ENCODE results near the gene KIF26B. TPM values are rescaled to one million over a fixed set of nuclear protein-coding genes. Genes with fewer than 3 reads are reported as not detected.

KIF26B gene
- total RNA-seq, 5 donors from 2014 or later (not counting 1 experiment from before 2014, with no cell fraction given) = 0.03 to 0.06 (median 0.05) TPM; not detected in 2

DNA sequence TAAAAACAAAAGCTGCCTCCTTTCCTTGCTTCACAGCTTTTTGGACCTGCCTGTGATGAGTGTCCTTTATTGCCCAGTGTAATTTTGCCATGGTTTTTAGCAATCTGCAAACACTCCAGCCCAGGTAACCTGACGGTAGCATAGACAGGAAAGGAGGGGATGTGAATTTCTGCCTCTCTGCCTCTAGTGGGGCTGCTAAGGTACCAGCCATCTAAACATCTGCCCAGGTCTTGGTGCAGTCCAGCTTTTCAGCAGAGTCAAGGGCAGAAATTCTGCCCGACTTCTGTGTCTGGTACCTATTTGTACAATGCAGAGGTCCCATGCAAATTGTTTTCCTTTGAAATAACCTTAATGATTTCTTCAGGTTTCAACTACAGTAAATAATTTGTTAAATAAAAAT, 371.4 kb downstream of the KIF26B start:
- Histone ChIP-seq H3K4me3 (ENCODE audit: control insufficient read depth in 1 of 2, extremely low read depth in 1 of 2, low read length in 1 of 2) (no peak overlapping the region), H3K9me3 (no peaks in the 10 kb centered on the region), H3K4me1 (ENCODE audit: control insufficient read depth in 1 of 2, extremely low read depth in 1 of 2, insufficient read depth in 2 of 2, low read length in 2 of 2) (no peaks in the 10 kb centered on the region), H3K27ac (ENCODE audit: low read length) (no peak overlapping the region), H3K27me3 (replicated peaks in 1 of 2; ENCODE audit: control insufficient read depth in 2 of 2, extremely low read depth in 1 of 2, insufficient read depth in 2 of 2, low read length in 1 of 2) (peaks cover 0 to 7% of the 10 kb centered on the region in 2 experiments), H3K36me3 (ENCODE audit: control insufficient read depth in 2 of 2, extremely low read depth in 1 of 2, insufficient read depth in 1 of 2, low read length in 1 of 2) (no peaks in the 10 kb centered on the region)
- Mint-ChIP-seq H3K27me3 (peaks cover 0 to 7% of the 10 kb centered on the region in 2 donors), H3K9me3 (peaks cover 0 to 6% (median 6%) of the 10 kb centered on the region in 3 donors), H3K4me3 (no peak overlapping the region), H3K4me1 (no peaks in the 10 kb centered on the region), H3K36me3 (no peaks in the 10 kb centered on the region), H3K27ac (no peak overlapping the region)
- ATAC-seq (replicated peaks in 1 of 4) = no peak
- 83% methylated on average over 1 of the region's 2 CpGs for WGBS (ENCODE audit: insufficient coverage)
- ChIA-PET POLR2A (no interaction called here), CTCF (interaction anchor here in 1 of 2 donors (0.6 kb wide), 1 partner anchor 128 kb away, joined by 3 read pairs; no protein-coding TSS in a partner anchor)
- no peak for DNase-seq

DNA sequence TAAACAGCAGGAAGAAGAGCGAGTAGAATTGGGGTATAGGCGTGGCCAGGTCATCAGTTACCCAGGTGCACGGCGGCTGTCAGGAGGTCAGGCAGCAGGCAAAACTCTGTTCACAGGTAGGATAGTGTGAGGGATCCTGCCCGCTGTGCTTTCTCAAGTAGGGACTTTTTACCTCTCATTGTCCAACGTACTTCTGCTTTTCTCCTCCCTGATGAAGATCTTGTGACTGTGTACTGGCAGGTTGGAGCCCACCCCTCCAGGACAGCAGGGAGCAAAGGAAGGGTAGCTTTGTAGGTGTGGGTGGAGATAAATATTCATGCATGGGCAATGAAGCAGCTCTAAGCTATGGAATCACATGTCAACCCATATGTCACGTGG, 373.5 kb downstream of the KIF26B start:
- no peak for DNase-seq
- CTCF ChIA-PET = no interaction called here
- H3K9me3 ChIP-seq = no peaks in the 10 kb centered on the region
- H3K27ac Mint-ChIP-seq = no peak overlapping the region
- WGBS (ENCODE audit: insufficient coverage) = 72% methylated on average over 3 of the region's 7 CpGs
- H3K27ac ChIP-seq (ENCODE audit: low read length) = no peak overlapping the region
- no peak overlapping the region for H3K4me3 Mint-ChIP-seq
- peaks cover 0 to 5% (median 2%) of the 10 kb centered on the region in 3 donors for H3K9me3 Mint-ChIP-seq
- no peaks in the 10 kb centered on the region for H3K36me3 Mint-ChIP-seq
- POLR2A ChIA-PET = no interaction called here
- no peak overlapping the region for H3K4me3 ChIP-seq (ENCODE audit: control insufficient read depth in 1 of 2, extremely low read depth in 1 of 2, low read length in 1 of 2)
- no peak for ATAC-seq (replicated peaks in 1 of 4)
- no peaks in the 10 kb centered on the region for H3K36me3 ChIP-seq (ENCODE audit: control insufficient read depth in 2 of 2, extremely low read depth in 1 of 2, insufficient read depth in 1 of 2, low read length in 1 of 2)
- H3K4me1 Mint-ChIP-seq = no peaks in the 10 kb centered on the region
- H3K4me1 ChIP-seq (ENCODE audit: control insufficient read depth in 1 of 2, extremely low read depth in 1 of 2, insufficient read depth in 2 of 2, low read length in 2 of 2) = no peaks in the 10 kb centered on the region
- H3K27me3 ChIP-seq (replicated peaks in 1 of 2; ENCODE audit: control insufficient read depth in 2 of 2, extremely low read depth in 1 of 2, insufficient read depth in 2 of 2, low read length in 1 of 2) = peaks cover 0 to 7% of the 10 kb centered on the region in 2 experiments
- H3K27me3 Mint-ChIP-seq = peaks cover 0 to 7% of the 10 kb centered on the region in 2 donors

DNA sequence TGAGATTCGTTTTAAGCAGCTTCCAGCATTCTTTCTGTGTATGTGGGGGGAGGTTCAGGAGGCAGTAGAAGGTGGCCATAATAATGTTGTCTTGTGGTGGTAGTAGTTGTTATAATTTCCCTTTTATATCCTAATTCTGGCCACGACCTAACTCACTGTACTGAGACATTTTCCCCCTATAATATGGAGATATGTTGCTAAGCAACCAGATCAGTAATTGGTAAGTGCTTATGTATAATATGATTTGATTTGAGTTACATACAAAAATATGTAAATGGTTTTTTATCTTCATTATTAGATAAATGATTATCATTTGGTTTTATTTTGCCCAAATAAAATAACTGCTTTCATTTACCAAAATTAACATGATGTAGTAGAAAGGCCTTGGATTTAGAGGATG, 376.2 kb downstream of the KIF26B start:
- H3K4me1 ChIP-seq (ENCODE audit: control insufficient read depth in 1 of 2, extremely low read depth in 1 of 2, insufficient read depth in 2 of 2, low read length in 2 of 2) = no peaks in the 10 kb centered on the region
- no peaks in the 10 kb centered on the region for H3K9me3 ChIP-seq
- H3K36me3 ChIP-seq (ENCODE audit: control insufficient read depth in 2 of 2, extremely low read depth in 1 of 2, insufficient read depth in 1 of 2, low read length in 1 of 2) = no peaks in the 10 kb centered on the region
- H3K4me3 ChIP-seq (ENCODE audit: control insufficient read depth in 1 of 2, extremely low read depth in 1 of 2, low read length in 1 of 2) = no peak overlapping the region
- peaks cover 0 to 9% of the 10 kb centered on the region in 2 donors for H3K27me3 Mint-ChIP-seq
- WGBS (ENCODE audit: insufficient coverage) = no CpG with 5 or more reads among the region's 2 CpGs
- no peaks in the 10 kb centered on the region for H3K4me1 Mint-ChIP-seq
- ChIA-PET CTCF (no interaction called here), POLR2A (no interaction called here)
- ATAC-seq (replicated peaks in 1 of 4) (no peak), DNase-seq (no peak)
- H3K27me3 ChIP-seq (replicated peaks in 1 of 2; ENCODE audit: control insufficient read depth in 2 of 2, extremely low read depth in 1 of 2, insufficient read depth in 2 of 2, low read length in 1 of 2) = peaks cover 0 to 7% of the 10 kb centered on the region in 2 experiments
- no peak overlapping the region for H3K4me3 Mint-ChIP-seq
- H3K9me3 Mint-ChIP-seq = no peaks in the 10 kb centered on the region
- H3K36me3 Mint-ChIP-seq = no peaks in the 10 kb centered on the region
- H3K27ac ChIP-seq (ENCODE audit: low read length) = no peak overlapping the region
- no peak overlapping the region for H3K27ac Mint-ChIP-seq

DNA sequence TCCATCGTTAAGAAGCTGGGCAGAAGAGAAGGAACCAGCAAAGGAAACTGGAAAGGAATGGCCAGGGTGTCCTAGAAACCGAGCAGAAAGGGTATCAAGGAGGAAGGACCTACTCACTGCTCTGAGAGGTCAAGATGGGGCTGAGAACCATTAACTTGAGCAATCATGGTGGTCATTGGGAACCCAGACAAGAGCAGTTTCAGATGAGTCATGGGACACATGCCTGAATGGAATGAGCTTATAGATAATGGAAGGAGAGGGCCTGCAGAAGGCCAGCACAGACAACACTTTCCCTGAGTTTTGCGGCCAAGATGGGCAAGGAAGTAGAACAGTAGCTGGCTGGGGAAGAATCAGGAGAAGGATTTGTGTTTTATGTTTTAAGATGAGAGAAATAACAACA, 383.2 kb downstream of the KIF26B start:
- H3K4me3 Mint-ChIP-seq = no peak overlapping the region
- no peak for DNase-seq
- Histone ChIP-seq H3K27ac (ENCODE audit: low read length) (no peak overlapping the region), H3K4me3 (ENCODE audit: control insufficient read depth in 1 of 2, extremely low read depth in 1 of 2, low read length in 1 of 2) (no peak overlapping the region), H3K9me3 (no peaks in the 10 kb centered on the region), H3K4me1 (ENCODE audit: control insufficient read depth in 1 of 2, extremely low read depth in 1 of 2, insufficient read depth in 2 of 2, low read length in 2 of 2) (no peaks in the 10 kb centered on the region), H3K27me3 (replicated peaks in 1 of 2; ENCODE audit: control insufficient read depth in 2 of 2, extremely low read depth in 1 of 2, insufficient read depth in 2 of 2, low read length in 1 of 2) (peaks cover 0 to 2% of the 10 kb centered on the region in 2 experiments), H3K36me3 (ENCODE audit: control insufficient read depth in 2 of 2, extremely low read depth in 1 of 2, insufficient read depth in 1 of 2, low read length in 1 of 2) (peaks cover 0 to 3% of the 10 kb centered on the region in 2 donors)
- peaks cover 0 to 7% (median 0%) of the 10 kb centered on the region in 3 donors for H3K9me3 Mint-ChIP-seq
- 64% methylated on average over 3 of the region's 3 CpGs for WGBS (ENCODE audit: insufficient coverage)
- H3K27ac Mint-ChIP-seq = no peak overlapping the region
- no peak for ATAC-seq (replicated peaks in 1 of 4)
- ChIA-PET POLR2A (no interaction called here), CTCF (no interaction called here)
- peaks cover 6 to 8% of the 10 kb centered on the region in 2 donors for H3K27me3 Mint-ChIP-seq
- no peaks in the 10 kb centered on the region for H3K36me3 Mint-ChIP-seq
- no peaks in the 10 kb centered on the region for H3K4me1 Mint-ChIP-seq

DNA sequence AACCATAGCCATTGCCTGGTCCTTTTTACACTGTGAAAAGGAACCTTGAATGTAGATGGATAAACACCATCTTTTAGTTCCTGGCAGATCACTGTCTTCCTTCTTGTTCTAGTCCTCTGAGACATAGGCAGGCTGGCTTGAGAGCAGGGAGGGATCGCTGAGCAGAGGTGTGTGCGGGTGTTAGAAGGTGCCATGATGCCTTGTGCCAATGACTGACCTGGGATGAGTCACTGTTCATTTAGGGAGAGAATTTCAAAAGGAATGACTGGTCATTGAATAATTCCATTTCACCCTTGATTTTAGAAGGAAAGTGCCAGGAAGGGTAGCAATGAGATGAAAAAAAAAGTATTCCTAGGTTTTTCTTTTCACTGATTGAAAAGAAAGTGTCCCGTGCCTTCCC, 383.9 kb downstream of the KIF26B start:
- no peak for ATAC-seq (replicated peaks in 1 of 4)

DNA sequence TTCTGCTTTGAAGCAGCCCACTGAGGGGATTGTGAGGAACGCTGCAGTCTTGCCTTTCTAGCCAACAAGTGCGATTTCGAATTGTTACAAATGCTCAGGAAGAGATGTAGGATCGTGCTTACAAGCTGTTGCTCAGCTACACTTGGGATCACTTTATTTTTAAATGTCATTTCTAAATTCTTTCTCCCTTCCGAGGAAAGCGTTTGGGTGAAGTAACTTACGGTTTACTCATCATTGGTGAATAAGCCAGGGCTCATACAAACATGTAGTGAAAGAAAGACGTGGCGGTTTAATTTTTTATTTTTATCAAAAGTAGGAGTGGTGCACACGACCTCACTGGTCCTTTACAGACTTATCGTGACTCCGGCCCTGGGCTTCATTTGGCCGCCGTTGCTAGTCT, 386.6 kb downstream of the KIF26B start:
- Mint-ChIP-seq H3K9me3 (peaks cover 0 to 7% (median 0%) of the 10 kb centered on the region in 3 donors), H3K27me3 (peaks cover 7 to 8% of the 10 kb centered on the region in 2 donors), H3K36me3 (no peaks in the 10 kb centered on the region), H3K4me3 (no peak overlapping the region), H3K4me1 (no peaks in the 10 kb centered on the region), H3K27ac (no peak overlapping the region)
- H3K27me3 ChIP-seq (replicated peaks in 1 of 2; ENCODE audit: control insufficient read depth in 2 of 2, extremely low read depth in 1 of 2, insufficient read depth in 2 of 2, low read length in 1 of 2) = peaks cover 0 to 5% of the 10 kb centered on the region in 2 experiments
- POLR2A ChIA-PET = no interaction called here
- no peak overlapping the region for H3K27ac ChIP-seq (ENCODE audit: low read length)
- H3K36me3 ChIP-seq (ENCODE audit: control insufficient read depth in 2 of 2, extremely low read depth in 1 of 2, insufficient read depth in 1 of 2, low read length in 1 of 2) = peaks cover 0 to 3% of the 10 kb centered on the region in 2 donors
- 95% methylated on average over 8 of the region's 14 CpGs for WGBS (ENCODE audit: insufficient coverage)
- ATAC-seq (replicated peaks in 1 of 4) (no peak), DNase-seq (no peak)
- no peaks in the 10 kb centered on the region for H3K9me3 ChIP-seq
- H3K4me3 ChIP-seq (ENCODE audit: control insufficient read depth in 1 of 2, extremely low read depth in 1 of 2, low read length in 1 of 2) = no peak overlapping the region
- H3K4me1 ChIP-seq (ENCODE audit: control insufficient read depth in 1 of 2, extremely low read depth in 1 of 2, insufficient read depth in 2 of 2, low read length in 2 of 2) = no peaks in the 10 kb centered on the region
- CTCF ChIA-PET = no interaction called here

More for the DNA sequence above, 383.9 kb downstream of the KIF26B start:
- H3K27ac ChIP-seq (ENCODE audit: low read length) = no peak overlapping the region
- H3K4me1 ChIP-seq (ENCODE audit: control insufficient read depth in 1 of 2, extremely low read depth in 1 of 2, insufficient read depth in 2 of 2, low read length in 2 of 2) = no peaks in the 10 kb centered on the region
- Mint-ChIP-seq H3K27ac (no peak overlapping the region), H3K9me3 (peaks cover 0 to 7% (median 0%) of the 10 kb centered on the region in 3 donors), H3K36me3 (no peaks in the 10 kb centered on the region), H3K4me3 (no peak overlapping the region), H3K27me3 (peaks cover 8% of the 10 kb centered on the region in 2 donors), H3K4me1 (no peaks in the 10 kb centered on the region)
- H3K9me3 ChIP-seq = no peaks in the 10 kb centered on the region
- peaks cover 0 to 2% of the 10 kb centered on the region in 2 experiments for H3K27me3 ChIP-seq (replicated peaks in 1 of 2; ENCODE audit: control insufficient read depth in 2 of 2, extremely low read depth in 1 of 2, insufficient read depth in 2 of 2, low read length in 1 of 2)
- 100% methylated on average over 1 of the region's 3 CpGs for WGBS (ENCODE audit: insufficient coverage)
- peaks cover 0 to 3% of the 10 kb centered on the region in 2 donors for H3K36me3 ChIP-seq (ENCODE audit: control insufficient read depth in 2 of 2, extremely low read depth in 1 of 2, insufficient read depth in 1 of 2, low read length in 1 of 2)
- no peak for DNase-seq
- ChIA-PET CTCF (no interaction called here), POLR2A (no interaction called here)
- H3K4me3 ChIP-seq (ENCODE audit: control insufficient read depth in 1 of 2, extremely low read depth in 1 of 2, low read length in 1 of 2) = no peak overlapping the region

DNA sequence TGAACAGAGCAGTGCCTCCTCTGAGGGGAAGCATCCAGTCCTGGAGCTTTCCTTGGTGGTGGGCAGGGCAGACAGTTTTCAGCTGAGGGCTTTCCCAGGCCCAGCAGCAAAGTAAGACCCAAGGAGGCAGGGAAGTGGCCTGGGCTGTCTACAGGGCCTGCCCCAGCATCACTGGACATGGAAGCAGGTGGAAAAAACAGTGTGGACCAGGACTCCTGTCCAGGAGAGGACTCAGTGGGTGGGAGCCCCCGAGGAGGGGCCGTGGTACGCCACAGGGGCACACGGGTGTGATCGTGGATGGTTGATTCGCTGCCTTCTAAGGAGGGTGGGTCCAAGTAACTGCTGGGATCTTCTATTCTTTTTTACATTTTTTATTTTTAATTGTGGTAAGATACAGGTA, 387.6 kb downstream of the KIF26B start:
- Histone ChIP-seq H3K4me3 (ENCODE audit: control insufficient read depth in 1 of 2, extremely low read depth in 1 of 2, low read length in 1 of 2) (no peak overlapping the region), H3K9me3 (no peaks in the 10 kb centered on the region), H3K27me3 (replicated peaks in 1 of 2; ENCODE audit: control insufficient read depth in 2 of 2, extremely low read depth in 1 of 2, insufficient read depth in 2 of 2, low read length in 1 of 2) (peaks cover 0 to 7% of the 10 kb centered on the region in 2 experiments), H3K27ac (ENCODE audit: low read length) (no peak overlapping the region), H3K36me3 (ENCODE audit: control insufficient read depth in 2 of 2, extremely low read depth in 1 of 2, insufficient read depth in 1 of 2, low read length in 1 of 2) (peaks cover 0 to 3% of the 10 kb centered on the region in 2 donors), H3K4me1 (ENCODE audit: control insufficient read depth in 1 of 2, extremely low read depth in 1 of 2, insufficient read depth in 2 of 2, low read length in 2 of 2) (no peaks in the 10 kb centered on the region)
- CTCF ChIA-PET = no interaction called here
- no peak overlapping the region for H3K27ac Mint-ChIP-seq
- WGBS (ENCODE audit: insufficient coverage) = 94% methylated on average over 3 of the region's 6 CpGs
- no peaks in the 10 kb centered on the region for H3K4me1 Mint-ChIP-seq
- H3K27me3 Mint-ChIP-seq = peaks cover 10 to 12% of the 10 kb centered on the region in 2 donors
- POLR2A ChIA-PET = no interaction called here
- peaks cover 0 to under 1% (median 0%) of the 10 kb centered on the region in 3 donors for H3K9me3 Mint-ChIP-seq
- no peak for DNase-seq
- H3K36me3 Mint-ChIP-seq = no peaks in the 10 kb centered on the region
- no peak for ATAC-seq (replicated peaks in 1 of 4)
- no peak overlapping the region for H3K4me3 Mint-ChIP-seq
